ENCODE measurements around the gene ESPN.

GRCh38 chr1:6435129-6435528 is 10.6 kb downstream of the ESPN start:
- TF ChIP-seq CTCF (IDR thresholded peaks at IDR 0.05), result no peak
- TF ChIP-seq SIN3A (IDR thresholded peaks at IDR 0.05; ENCODE audit: borderline replicate concordance, insufficient read depth, low read depth, low read length), result no peak
- TF ChIP-seq REST (IDR thresholded peaks at IDR 0.05; ENCODE audit: insufficient read depth in 1 of 2, low read depth in 2 of 2, low read length in 1 of 2), result no peak
- no peak for TF ChIP-seq POLR2AphosphoS5 (IDR thresholded peaks at IDR 0.05; ENCODE audit: low read depth, low read length)
- TF ChIP-seq TCF7L2 (IDR thresholded peaks at IDR 0.05; ENCODE audit: low read depth, low read length), result no peak

Measured in Panc1 (cell line).